HEK293 (cell line): ENCODE data around the gene FKBP5.

Source experiments
- BCL11B ChIP-seq: fragments of 450-650 bp; formaldehyde crosslinking; IDR thresholded peaks from 2 replicates; pipeline ENCODE4 v1.5.1; 2016; ENCODE audit warnings: low read depth, missing biosample characterization, missing genetic modification characterization
- FEZF1 ChIP-seq: fragments of 450-650 bp; formaldehyde crosslinking; IDR thresholded peaks from 2 replicates; pipeline ENCODE4 v1.5.1; 2016; ENCODE audit warnings: missing biosample characterization, missing genetic modification characterization
- GLIS1 ChIP-seq: fragments of 450-650 bp; formaldehyde crosslinking; IDR thresholded peaks from 2 replicates; pipeline ENCODE4 v1.5.1; 2016; ENCODE audit warnings: missing biosample characterization, missing genetic modification characterization
- HIC1 ChIP-seq: fragments of 450-650 bp; formaldehyde crosslinking; IDR thresholded peaks from 2 replicates; pipeline ENCODE4 v1.5.1; 2016; ENCODE audit warnings: missing biosample characterization, missing genetic modification characterization
- KLF10 ChIP-seq: fragments of 450-650 bp; IDR thresholded peaks from 2 replicates; pipeline ENCODE4 v1.5.1; 2018; ENCODE audit warnings: missing biosample characterization, mild to moderate bottlenecking, missing genetic modification characterization
- PBX3 ChIP-seq: sonication (generic); formaldehyde crosslinking; IDR thresholded peaks from 2 replicates; pipeline ENCODE4 v1.8.1; 2022; ENCODE audit warnings: mild to moderate bottlenecking, moderate library complexity, missing genetic modification reagents
- PRDM4 ChIP-seq: fragments of 450-650 bp; formaldehyde crosslinking; IDR thresholded peaks from 2 replicates; pipeline ENCODE4 v1.5.1; 2017; ENCODE audit warnings: missing biosample characterization, missing genetic modification characterization
- SETDB1 ChIP-seq: IDR thresholded peaks from one replicate; pipeline ENCODE4 v1.6.1; 2017; ENCODE audit warnings: mild to moderate bottlenecking, low read length, moderate library complexity, mixed read lengths; ENCODE audit not compliant: insufficient read length
- SP2 ChIP-seq: fragments of 450-650 bp; formaldehyde crosslinking; IDR thresholded peaks from 2 replicates; pipeline ENCODE4 v1.5.1; 2016; ENCODE audit warnings: missing biosample characterization, missing genetic modification characterization
- SP3 ChIP-seq: fragments of 450-650 bp; formaldehyde crosslinking; IDR thresholded peaks from 2 replicates; pipeline ENCODE4 v1.5.1; 2016; ENCODE audit warnings: missing biosample characterization, missing genetic modification characterization
- ZBTB17 ChIP-seq: fragments of 450-650 bp; formaldehyde crosslinking; IDR thresholded peaks from 2 replicates; pipeline ENCODE4 v1.5.1; 2016; ENCODE audit warnings: missing biosample characterization, missing genetic modification characterization
- ZEB2 ChIP-seq: fragments of 450-650 bp; formaldehyde crosslinking; IDR thresholded peaks from 2 replicates; pipeline ENCODE4 v1.5.1; 2016; ENCODE audit warnings: missing biosample characterization, missing genetic modification characterization
- ZFHX2 ChIP-seq: fragments of 450-650 bp; formaldehyde crosslinking; conservative IDR thresholded peaks from 2 replicates; pipeline ENCODE4 v1.5.1; 2016; ENCODE audit warnings: missing biosample characterization, missing genetic modification characterization
- ZNF148 ChIP-seq: fragments of 450-650 bp; formaldehyde crosslinking; IDR thresholded peaks from 2 replicates; pipeline ENCODE4 v1.5.0; 2017; ENCODE audit warnings: missing biosample characterization, missing genetic modification characterization, borderline replicate concordance
- ZNF19 ChIP-seq: fragments of 450-650 bp; formaldehyde crosslinking; IDR thresholded peaks from 2 replicates; pipeline ENCODE4; 2016; ENCODE audit warnings: missing biosample characterization, missing genetic modification characterization, low read depth
- ZNF26 ChIP-seq: fragments of 450-650 bp; formaldehyde crosslinking; IDR thresholded peaks from 2 replicates; pipeline ENCODE4 v1.5.1; 2016; ENCODE audit warnings: missing biosample characterization, missing genetic modification characterization
- ZNF335 ChIP-seq: fragments of 450-650 bp; formaldehyde crosslinking; conservative IDR thresholded peaks from 2 replicates; pipeline ENCODE4 v1.5.1; 2016; ENCODE audit warnings: missing biosample characterization, missing genetic modification characterization
- ZNF433 ChIP-seq: fragments of 450-650 bp; formaldehyde crosslinking; IDR thresholded peaks from 2 replicates; pipeline ENCODE4 v1.5.1; 2016; ENCODE audit warnings: missing biosample characterization, missing genetic modification characterization, low read depth
- ZNF555 ChIP-seq: fragments of 450-650 bp; formaldehyde crosslinking; conservative IDR thresholded peaks from 2 replicates; pipeline ENCODE4 v1.5.1; 2017; ENCODE audit warnings: missing biosample characterization, mild to moderate bottlenecking, missing genetic modification characterization, inconsistent platforms
- ZNF558 ChIP-seq: fragments of 450-650 bp; formaldehyde crosslinking; IDR thresholded peaks from 2 replicates; pipeline ENCODE4 v1.5.1; 2016; ENCODE audit warnings: missing biosample characterization, missing genetic modification characterization
- ZNF585B ChIP-seq: fragments of 450-650 bp; formaldehyde crosslinking; IDR thresholded peaks from 2 replicates; pipeline ENCODE4 v1.5.1; 2016; ENCODE audit warnings: missing biosample characterization, missing genetic modification characterization
- ZNF596 ChIP-seq: fragments of 450-650 bp; IDR thresholded peaks from 2 replicates; pipeline ENCODE4 v1.5.0; 2018; ENCODE audit warnings: missing biosample characterization, mild to moderate bottlenecking, missing genetic modification characterization, moderate library complexity
- ZNF623 ChIP-seq: fragments of 450-650 bp; formaldehyde crosslinking; IDR thresholded peaks from 2 replicates; pipeline ENCODE4 v1.5.1; 2016; ENCODE audit warnings: missing biosample characterization, missing genetic modification characterization
- ZNF629 ChIP-seq: fragments of 450-650 bp; formaldehyde crosslinking; IDR thresholded peaks from 2 replicates; pipeline ENCODE4 v1.5.1; 2017; ENCODE audit warnings: missing biosample characterization, missing genetic modification characterization
- ZNF76 ChIP-seq: fragments of 450-650 bp; formaldehyde crosslinking; IDR thresholded peaks from 2 replicates; pipeline ENCODE4; 2016; ENCODE audit warnings: low read depth, missing biosample characterization, missing genetic modification characterization, borderline replicate concordance
- ZSCAN30 ChIP-seq: fragments of 450-650 bp; IDR thresholded peaks from 2 replicates; pipeline ENCODE4 v1.5.1; 2018; ENCODE audit warnings: missing biosample characterization, mild to moderate bottlenecking, missing genetic modification characterization, moderate library complexity

FKBP5 gene

GRCh38 chr6:35688605-35689322 lies at the start of gene FKBP5 (continued):
- TF ChIP-seq PRDM4 (tag by site-specific recombination) (no peak), ZNF555 (tag by site-specific recombination) (no peak), ZNF629 (tag by site-specific recombination) (0 out of 2 replicates have a peak, but pooled peaks have one; percentile 23), ZNF585B (tag by site-specific recombination) (peak; percentile 57), ZNF623 (no peak), ZSCAN30 (tag by site-specific recombination) (peak; percentile 68), ZNF558 (no peak), ZNF596 (tag by site-specific recombination) (peak; percentile 59; the same call in 1 of the 2 replicates), SP3 (tag by site-specific recombination) (peak; percentile 85), ZFHX2 (tag by site-specific recombination) (peak; percentile 98), ZNF148 (tag by site-specific recombination) (no peak), ZNF335 (tag by site-specific recombination) (peak; percentile 72), SP2 (tag by site-specific recombination) (peak; percentile 90), PBX3 (CRISPR knock-in tag) (peak; percentile 92; the same call in 1 of the 2 replicates), ZNF433 (tag by site-specific recombination) (0 out of 2 replicates have a peak, but pooled peaks have one; percentile 1), GLIS1 (tag by site-specific recombination) (0 out of 2 replicates have a peak, but pooled peaks have one; percentile 6), HIC1 (tag by site-specific recombination) (peak; percentile 45; the same call in 1 of the 2 replicates), KLF10 (tag by site-specific recombination) (0 out of 2 replicates have a peak, but pooled peaks have one; percentile 11), ZNF76 (tag by site-specific recombination) (no peak), BCL11B (tag by site-specific recombination) (0 out of 2 replicates have a peak, but pooled peaks have one; percentile 69), FEZF1 (tag by site-specific recombination) (peak; percentile 76), ZNF19 (tag by site-specific recombination) (no peak), ZBTB17 (tag by site-specific recombination) (peak; percentile 46; the same call in 1 of the 2 replicates), ZNF26 (tag by site-specific recombination) (no peak), SETDB1 (no peak), ZEB2 (tag by site-specific recombination) (peak; percentile 57; the same call in 1 of the 2 replicates)
